GM21619 (cell line): ENCODE measurements around the gene DNM1.
"Not testable (repeated sequence)": the region's sequence is repeated elsewhere in the genome, so short reads cannot be mapped to it uniquely, and the experiment has no call there.

Experiments used
- ATAC-seq: cut with Tn5 transposase; IDR thresholded peaks from one replicate; pipeline ENCODE4 v1.9.1; 2021; ENCODE audit not compliant: unreplicated experiment

DNM1 gene

GRCh38 chr9:128175726-128176125 lies 27.5 kb upstream of the DNM1 start:
- ATAC-seq, result no peak

- no peak for ATAC-seq
These were observed 24.3 kb upstream of the DNM1 start for GRCh38 chr9:128178806-128179431.

- ATAC-seq, result no peak
These were observed 23.2 kb upstream of the DNM1 start for GRCh38 chr9:128180001-128180400.

GRCh38 chr9:128180447-128180846 lies 22.7 kb upstream of the DNM1 start:
- ATAC-seq, result no peak

GRCh38 chr9:128181480-128181879 lies 21.7 kb upstream of the DNM1 start:
- ATAC-seq, result not testable (repeated sequence)

- ATAC-seq, result no peak
These were observed 20.1 kb upstream of the DNM1 start for GRCh38 chr9:128182893-128183588.

GRCh38 chr9:128185979-128186965 lies 16.9 kb upstream of the DNM1 start:
- no peak for ATAC-seq

- no peak for ATAC-seq
These were observed 15.8 kb upstream of the DNM1 start for GRCh38 chr9:128187361-128187760.

GRCh38 chr9:128188209-128188608 lies 15.0 kb upstream of the DNM1 start:
- no peak for ATAC-seq

- ATAC-seq, result no peak
These were observed 13.2 kb upstream of the DNM1 start for GRCh38 chr9:128190013-128190412.

GRCh38 chr9:128190516-128191405 lies 12.4 kb upstream of the DNM1 start:
- ATAC-seq, result no peak

- ATAC-seq, result peak; percentile 76
These were observed 11.7 kb upstream of the DNM1 start, which contains the start of gene CIZ1 for GRCh38 chr9:128191406-128192046. CIZ1 (minus strand) TSS chr9:128191572; CDS start chr9:128190857, 715 bp downstream.

GRCh38 chr9:128192601-128193371 lies 10.4 kb upstream of the DNM1 start:
- ATAC-seq, result no peak

GRCh38 chr9:128193469-128194096 lies 9.6 kb upstream of the DNM1 start:
- no peak for ATAC-seq

- no peak for ATAC-seq
These were observed 1.5 kb upstream of the DNM1 start for GRCh38 chr9:128201441-128202369.

GRCh38 chr9:128202648-128203023 lies 543 bp upstream of the DNM1 start:
- no peak for ATAC-seq

GRCh38 chr9:128203707-128204551 lies 750 bp downstream of the DNM1 start:
- ATAC-seq, result no peak
